ENCODE data around the gene TRIOBP.
"Not testable (repeated sequence)": the region's sequence is repeated elsewhere in the genome, so short reads cannot be mapped to it uniquely, and the experiment has no call there.

TRIOBP gene

GRCh38 chr22:37713761-37714160 is 16.9 kb downstream of the TRIOBP start:
- TF ChIP-seq, protein P1, sequence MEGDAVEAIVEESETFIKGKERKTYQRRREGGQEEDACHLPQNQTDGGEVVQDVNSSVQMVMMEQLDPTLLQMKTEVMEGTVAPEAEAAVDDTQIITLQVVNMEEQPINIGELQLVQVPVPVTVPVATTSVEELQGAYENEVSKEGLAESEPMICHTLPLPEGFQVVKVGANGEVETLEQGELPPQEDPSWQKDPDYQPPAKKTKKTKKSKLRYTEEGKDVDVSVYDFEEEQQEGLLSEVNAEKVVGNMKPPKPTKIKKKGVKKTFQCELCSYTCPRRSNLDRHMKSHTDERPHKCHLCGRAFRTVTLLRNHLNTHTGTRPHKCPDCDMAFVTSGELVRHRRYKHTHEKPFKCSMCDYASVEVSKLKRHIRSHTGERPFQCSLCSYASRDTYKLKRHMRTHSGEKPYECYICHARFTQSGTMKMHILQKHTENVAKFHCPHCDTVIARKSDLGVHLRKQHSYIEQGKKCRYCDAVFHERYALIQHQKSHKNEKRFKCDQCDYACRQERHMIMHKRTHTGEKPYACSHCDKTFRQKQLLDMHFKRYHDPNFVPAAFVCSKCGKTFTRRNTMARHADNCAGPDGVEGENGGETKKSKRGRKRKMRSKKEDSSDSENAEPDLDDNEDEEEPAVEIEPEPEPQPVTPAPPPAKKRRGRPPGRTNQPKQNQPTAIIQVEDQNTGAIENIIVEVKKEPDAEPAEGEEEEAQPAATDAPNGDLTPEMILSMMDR (IDR thresholded peaks at IDR 0.05; ENCODE audit: low read depth, low read length) = no peak
- no peak for DNase-seq (ENCODE audit: extremely low read depth, low read depth)

GRCh38 chr22:37714634-37715033 is 17.8 kb downstream of the TRIOBP start:
- TF ChIP-seq, protein P1 (IDR thresholded peaks at IDR 0.05; ENCODE audit: low read depth, low read length) = no peak
- DNase-seq (ENCODE audit: extremely low read depth, low read depth) = no peak

DNA sequence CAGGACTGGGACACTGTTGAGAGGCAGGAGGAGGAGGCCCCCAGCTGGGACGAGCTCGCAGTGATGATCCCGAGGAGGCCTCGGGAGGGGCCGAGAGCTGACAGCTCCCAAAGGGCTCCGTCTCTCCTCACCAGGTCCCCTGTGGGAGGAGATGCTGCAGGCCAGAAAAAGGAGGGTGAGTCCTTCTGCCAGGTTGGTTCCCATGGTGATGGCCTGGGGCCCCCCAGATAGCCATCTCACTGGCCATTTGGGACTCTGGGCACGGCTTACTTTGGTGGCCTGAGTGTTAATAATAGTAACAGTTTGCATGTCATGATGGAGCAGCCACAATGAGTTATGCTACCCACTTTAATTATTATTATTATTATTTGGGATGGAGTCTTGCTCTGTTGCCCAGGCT is 18.9 kb downstream of the TRIOBP start:
- TF ChIP-seq, protein P1 (IDR thresholded peaks at IDR 0.05; ENCODE audit: low read depth, low read length) = no peak
- no peak for DNase-seq (ENCODE audit: extremely low read depth, low read depth)

GRCh38 chr22:37716708-37717107 is 19.9 kb downstream of the TRIOBP start:
- DNase-seq (ENCODE audit: extremely low read depth, low read depth) = no peak
- TF ChIP-seq, protein P1 (IDR thresholded peaks at IDR 0.05; ENCODE audit: low read depth, low read length) = no peak

GRCh38 chr22:37717235-37717634 is 20.4 kb downstream of the TRIOBP start:
- not testable (repeated sequence) for DNase-seq (ENCODE audit: extremely low read depth, low read depth)

DNA sequence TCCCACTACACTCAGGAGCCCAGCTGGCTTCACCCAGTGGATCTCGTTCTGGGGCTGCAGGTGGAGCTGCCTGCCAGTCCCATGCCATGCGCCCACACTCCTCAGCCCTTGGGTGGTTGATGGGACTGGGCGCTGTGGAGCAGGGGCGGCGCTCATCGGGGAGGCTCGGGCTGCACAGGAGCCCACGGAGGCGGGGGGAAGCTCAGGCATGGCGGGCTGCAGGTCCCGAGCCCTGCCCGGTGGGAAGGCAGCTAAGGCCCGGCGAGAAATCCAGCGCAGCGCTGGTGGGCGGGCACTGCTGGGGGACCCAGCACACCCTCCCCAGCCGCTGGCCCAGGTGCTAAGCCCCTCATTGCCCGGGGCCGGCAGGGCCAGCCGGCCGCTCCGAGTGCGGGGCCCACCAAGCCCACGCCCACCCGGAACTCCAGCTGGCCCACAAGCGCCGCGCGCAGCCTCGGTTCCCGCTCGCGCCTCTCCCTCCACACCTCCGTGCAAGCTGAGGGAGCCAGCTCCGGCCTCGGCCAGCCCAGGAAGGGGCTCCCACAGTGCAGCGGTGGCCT is 21.0 kb downstream of the TRIOBP start:
- not testable (repeated sequence) for DNase-seq (ENCODE audit: extremely low read depth, low read depth)

- no peak for DNase-seq (ENCODE audit: extremely low read depth, low read depth)
- TF ChIP-seq, protein P1 (IDR thresholded peaks at IDR 0.05; ENCODE audit: low read depth, low read length) = no peak
Measured at GRCh38 chr22:37725551-37726240, 28.8 kb downstream of the TRIOBP start.

DNA sequence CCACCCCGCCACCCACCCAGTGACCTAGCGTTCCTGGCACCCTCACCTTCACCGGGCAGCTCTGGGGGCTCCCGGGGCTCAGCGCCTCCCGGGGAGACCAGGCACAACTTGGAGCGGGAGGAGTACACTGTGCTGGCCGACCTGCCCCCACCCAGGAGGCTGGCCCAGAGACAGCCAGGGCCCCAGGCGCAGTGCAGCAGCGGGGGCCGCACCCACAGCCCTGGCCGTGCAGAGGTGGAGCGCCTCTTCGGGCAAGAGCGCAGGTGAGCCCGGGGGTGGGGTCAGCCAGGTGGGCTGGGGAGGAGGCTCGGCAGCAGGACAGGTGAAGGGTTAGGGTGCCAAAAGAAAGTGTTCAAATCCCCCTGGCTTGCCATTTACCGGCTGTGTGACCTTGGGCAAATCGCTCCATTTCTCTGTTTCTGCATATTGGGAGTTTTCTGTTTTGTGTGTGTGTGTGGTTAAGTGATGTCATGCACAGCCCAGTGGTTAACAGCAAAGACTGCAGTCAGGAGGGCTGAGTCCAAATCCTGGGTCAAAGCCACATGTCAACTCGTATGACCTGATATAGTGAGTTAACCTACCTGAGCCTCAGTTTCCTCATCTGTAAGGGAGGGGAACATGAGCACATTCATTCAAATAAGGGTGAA is 29.5 kb downstream of the TRIOBP start:
- no peak for DNase-seq (ENCODE audit: extremely low read depth, low read depth)

More for the DNA sequence above, 29.5 kb downstream of the TRIOBP start:
- TF ChIP-seq, protein P1 (IDR thresholded peaks at IDR 0.05; ENCODE audit: low read depth, low read length) = peak; percentile 26
